Measurements from ENCODE around the gene SFMBT2. TPM values are rescaled to one million over a fixed set of nuclear protein-coding genes. Genes with fewer than 3 reads are reported as not detected.
"Not testable (repeated sequence)": the region's sequence is repeated elsewhere in the genome, so short reads cannot be mapped to it uniquely, and the experiment has no call there.

SFMBT2 gene
- total RNA-seq, 1 experiment from 2014 or later: 1.8 TPM

GRCh38 chr10:7233259-7233991 lies 177.4 kb downstream of the SFMBT2 start:
- Histone ChIP-seq H3K4me3 (ENCODE audit: insufficient read depth, low read depth, low read length) (no peak overlapping the region), H3K36me3 (replicated peaks; ENCODE audit: control insufficient read depth, insufficient read depth, low read length) (no peaks in the 10 kb centered on the region), H3K27me3 (ENCODE audit: control insufficient read depth, insufficient read depth, low read length) (no peaks in the 10 kb centered on the region)
- DNase-seq: no peak

GRCh38 chr10:7231509-7232414 lies 179.1 kb downstream of the SFMBT2 start:
- no peak for DNase-seq
- Histone ChIP-seq H3K27me3 (ENCODE audit: control insufficient read depth, insufficient read depth, low read length) (no peaks in the 10 kb centered on the region), H3K4me3 (ENCODE audit: insufficient read depth, low read depth, low read length) (no peak overlapping the region), H3K36me3 (replicated peaks; ENCODE audit: control insufficient read depth, insufficient read depth, low read length) (no peaks in the 10 kb centered on the region)

- Histone ChIP-seq H3K27me3 (ENCODE audit: control insufficient read depth, insufficient read depth, low read length) (no peaks in the 10 kb centered on the region), H3K36me3 (replicated peaks; ENCODE audit: control insufficient read depth, insufficient read depth, low read length) (no peaks in the 10 kb centered on the region), H3K4me3 (ENCODE audit: insufficient read depth, low read depth, low read length) (no peak overlapping the region)
- no peak for DNase-seq
These were observed 179.9 kb downstream of the SFMBT2 start for GRCh38 chr10:7230951-7231350.

GRCh38 chr10:7230036-7230435 lies 180.8 kb downstream of the SFMBT2 start:
- Histone ChIP-seq H3K4me3 (ENCODE audit: insufficient read depth, low read depth, low read length) (no peak overlapping the region), H3K36me3 (replicated peaks; ENCODE audit: control insufficient read depth, insufficient read depth, low read length) (no peaks in the 10 kb centered on the region), H3K27me3 (ENCODE audit: control insufficient read depth, insufficient read depth, low read length) (no peaks in the 10 kb centered on the region)
- DNase-seq: no peak

GRCh38 chr10:7225133-7225532 lies 185.7 kb downstream of the SFMBT2 start:
- DNase-seq: no peak
- H3K27me3 ChIP-seq (ENCODE audit: control insufficient read depth, insufficient read depth, low read length): no peaks in the 10 kb centered on the region
- H3K36me3 ChIP-seq (replicated peaks; ENCODE audit: control insufficient read depth, insufficient read depth, low read length): no peaks in the 10 kb centered on the region; the same call in 1 of the 2 replicates
- H3K4me3 ChIP-seq (ENCODE audit: insufficient read depth, low read depth, low read length): no peak overlapping the region

GRCh38 chr10:7218968-7219367 lies 191.9 kb downstream of the SFMBT2 start:
- DNase-seq: no peak
- Histone ChIP-seq H3K36me3 (replicated peaks; ENCODE audit: control insufficient read depth, insufficient read depth, low read length) (no peaks in the 10 kb centered on the region), H3K4me3 (ENCODE audit: insufficient read depth, low read depth, low read length) (no peak overlapping the region), H3K27me3 (ENCODE audit: control insufficient read depth, insufficient read depth, low read length) (no peaks in the 10 kb centered on the region)

- H3K27me3 ChIP-seq (ENCODE audit: control insufficient read depth, insufficient read depth, low read length); H3K4me3 ChIP-seq (ENCODE audit: insufficient read depth, low read depth, low read length); DNase-seq; H3K36me3 ChIP-seq (replicated peaks; ENCODE audit: control insufficient read depth, insufficient read depth, low read length): not testable (repeated sequence)
These were observed 198.1 kb downstream of the SFMBT2 start for GRCh38 chr10:7212696-7213095.

- DNase-seq: peak; percentile 47
- Histone ChIP-seq H3K27me3 (ENCODE audit: control insufficient read depth, insufficient read depth, low read length) (no peaks in the 10 kb centered on the region), H3K4me3 (ENCODE audit: insufficient read depth, low read depth, low read length) (no peak overlapping the region), H3K36me3 (replicated peaks; ENCODE audit: control insufficient read depth, insufficient read depth, low read length) (no peaks in the 10 kb centered on the region)
These were observed 198.8 kb downstream of the SFMBT2 start for GRCh38 chr10:7211857-7212577.

- H3K27me3 ChIP-seq (ENCODE audit: control insufficient read depth, insufficient read depth, low read length): no peaks in the 10 kb centered on the region
- H3K4me3 ChIP-seq (ENCODE audit: insufficient read depth, low read depth, low read length): no peak overlapping the region
- no peak for DNase-seq
- no peaks in the 10 kb centered on the region for H3K36me3 ChIP-seq (replicated peaks; ENCODE audit: control insufficient read depth, insufficient read depth, low read length)
These were observed 200.3 kb downstream of the SFMBT2 start for GRCh38 chr10:7210516-7210915.

GRCh38 chr10:7209458-7209857 lies 201.4 kb downstream of the SFMBT2 start:
- Histone ChIP-seq H3K27me3 (ENCODE audit: control insufficient read depth, insufficient read depth, low read length) (no peaks in the 10 kb centered on the region), H3K4me3 (ENCODE audit: insufficient read depth, low read depth, low read length) (no peak overlapping the region), H3K36me3 (replicated peaks; ENCODE audit: control insufficient read depth, insufficient read depth, low read length) (no peaks in the 10 kb centered on the region)
- no peak for DNase-seq

GRCh38 chr10:7206412-7207100 lies 204.3 kb downstream of the SFMBT2 start:
- Histone ChIP-seq H3K27me3 (ENCODE audit: control insufficient read depth, insufficient read depth, low read length) (no peaks in the 10 kb centered on the region), H3K4me3 (ENCODE audit: insufficient read depth, low read depth, low read length) (no peak overlapping the region), H3K36me3 (replicated peaks; ENCODE audit: control insufficient read depth, insufficient read depth, low read length) (no peaks in the 10 kb centered on the region)
- no peak for DNase-seq

GRCh38 chr10:7205656-7206055 lies 205.2 kb downstream of the SFMBT2 start:
- H3K36me3 ChIP-seq (replicated peaks; ENCODE audit: control insufficient read depth, insufficient read depth, low read length): no peaks in the 10 kb centered on the region
- no peaks in the 10 kb centered on the region for H3K27me3 ChIP-seq (ENCODE audit: control insufficient read depth, insufficient read depth, low read length)
- no peak for DNase-seq
- H3K4me3 ChIP-seq (ENCODE audit: insufficient read depth, low read depth, low read length): no peak overlapping the region

- Histone ChIP-seq H3K36me3 (replicated peaks; ENCODE audit: control insufficient read depth, insufficient read depth, low read length) (no peaks in the 10 kb centered on the region), H3K4me3 (ENCODE audit: insufficient read depth, low read depth, low read length) (no peak overlapping the region), H3K27me3 (ENCODE audit: control insufficient read depth, insufficient read depth, low read length) (no peaks in the 10 kb centered on the region)
- no peak for DNase-seq
These were observed 208.0 kb downstream of the SFMBT2 start for GRCh38 chr10:7202793-7203355.

Data from H7 (cell line).